Thoracic aorta (tissue), 2 donors: ENCODE measurements around the gene UBE2R2. TPM values are rescaled to one million over a fixed set of nuclear protein-coding genes. Genes with fewer than 3 reads are reported as not detected.

ENCODE experiments used
- ATAC-seq: fragments of 150-250 bp; one replicate; pipeline ENCODE4 v1.8.0; 2017; ENCODE audit warnings: low read depth; ENCODE audit not compliant: insufficient number of reproducible peaks, low FRiP score
- DNase-seq: peaks from one replicate; pipeline ENCODE4 v3.0.0-alpha.2; 2020; ENCODE audit warnings: low spot score
- H3K27ac ChIP-seq, 2 donors: fragments of 200-600 bp; sonication (generic); 1 replicate in 1 of 2; 2 replicates in 1 of 2; pipeline ENCODE4 v1.5.1; 2016; ENCODE audit warnings: mild to moderate bottlenecking in 2 of 2, moderate library complexity in 2 of 2
- H3K27me3 ChIP-seq: fragments of 200-600 bp; sonication (generic); replicated peaks from 2 replicates; pipeline ENCODE4 v1.6.0; 2016; ENCODE audit warnings: mild to moderate bottlenecking; ENCODE audit not compliant: insufficient read depth
- H3K36me3 ChIP-seq: fragments of 200-600 bp; sonication (generic); one replicate; pipeline ENCODE4 v1.5.1; 2016
- H3K4me1 ChIP-seq, 2 donors: fragments of 200-600 bp; sonication (generic); 1 replicate in 1 of 2; 2 replicates in 1 of 2; pipeline versions ENCODE4 v1.5.1 to v1.6.0; 2016; ENCODE audit warnings: low read depth in 2 of 2, mild to moderate bottlenecking in 1 of 2; ENCODE audit not compliant: control insufficient read depth in 1 of 2
- H3K4me3 ChIP-seq: fragments of 200-600 bp; sonication (generic); 2 replicates; pipeline ENCODE4 v1.5.1; 2016; ENCODE audit warnings: mild to moderate bottlenecking
- H3K9me3 ChIP-seq: fragments of 200-600 bp; sonication (generic); 2 replicates; pipeline ENCODE4 v1.5.1; 2016
- CTCF ChIP-seq: fragments of 200-600 bp; sonication (generic); IDR thresholded peaks from one replicate; pipeline ENCODE4 v1.5.1; 2019; ENCODE audit warnings: antibody characterized with exemption
- total RNA-seq, 2 donors: library from RNA; depleted of rRNA; stranded (reverse); fragments of >200 nt; gene quantifications; one replicate each; pipeline versions ENCODE4 v1.1.0 to v1.2.3, GENCODE V29; 2016

The UBE2R2 gene
- total RNA-seq, 2 donors from 2014 or later, result 21.3 to 32.5 TPM

DNA sequence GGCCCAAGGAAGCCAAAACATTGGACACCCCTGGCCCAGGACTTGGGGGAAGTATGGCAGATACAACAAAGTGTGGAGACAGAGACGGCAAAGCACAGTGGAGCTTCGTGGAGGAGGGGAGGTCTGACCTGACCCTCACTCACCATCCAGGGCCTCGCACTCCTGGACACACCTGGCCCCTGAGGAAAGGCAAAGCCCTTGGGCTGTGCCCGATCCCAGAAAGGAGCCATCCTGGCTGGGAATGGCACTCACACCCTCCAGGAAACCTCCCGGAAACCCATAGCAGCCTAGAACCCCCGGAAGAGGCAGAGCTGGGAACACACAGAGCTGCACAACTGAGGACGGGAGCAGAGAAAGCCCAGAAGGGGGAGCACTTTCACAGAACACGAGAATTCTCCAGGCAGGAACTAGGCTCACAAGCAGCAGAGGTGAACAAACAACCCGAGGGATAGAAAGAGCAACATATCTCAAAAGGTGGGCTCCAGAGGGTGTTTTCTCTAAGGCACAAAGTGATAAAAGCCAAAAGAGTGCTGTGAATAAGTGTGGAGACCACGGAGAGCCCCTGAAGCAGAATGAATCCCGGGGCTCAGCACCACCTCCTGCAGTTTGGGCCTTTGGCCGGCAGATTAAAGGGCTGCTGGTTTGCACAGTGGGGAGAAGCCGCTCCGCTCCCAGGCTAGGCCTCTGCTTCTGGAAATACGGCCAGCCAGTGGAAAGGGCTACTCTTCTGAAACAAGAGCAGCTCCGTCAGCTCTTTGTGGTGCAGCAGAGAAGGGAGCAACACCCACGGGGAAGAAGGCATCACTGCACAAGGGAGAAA is 108.2 kb downstream of the UBE2R2 start:
- Histone ChIP-seq H3K4me3 (no peak overlapping the region), H3K4me1 (peaks cover 0 to 25% of the 10 kb centered on the region in 2 donors), H3K36me3 (peaks cover 53% of the 10 kb centered on the region)

GRCh38 chr9:33926746-33927485 is 110.0 kb downstream of the UBE2R2 start:
- peaks cover 51% of the 10 kb centered on the region for H3K36me3 ChIP-seq
- no peak for ATAC-seq
- H3K9me3 ChIP-seq, result no peaks in the 10 kb centered on the region
- H3K4me3 ChIP-seq, result no peak overlapping the region
- no peaks in the 10 kb centered on the region for H3K27me3 ChIP-seq
- no peak for DNase-seq
- peaks cover 0 to 25% of the 10 kb centered on the region in 2 donors for H3K4me1 ChIP-seq
- no peak overlapping the region for H3K27ac ChIP-seq
- TF ChIP-seq CTCF, result no peak

More for the DNA sequence above, 108.2 kb downstream of the UBE2R2 start:
- ATAC-seq (no peak), DNase-seq (no peak)
- H3K9me3 ChIP-seq, result no peaks in the 10 kb centered on the region
- H3K27me3 ChIP-seq, result no peaks in the 10 kb centered on the region
- peak overlapping the region; percentile 35 to 39 for H3K27ac ChIP-seq
- TF ChIP-seq CTCF, result peak; percentile 51

DNA sequence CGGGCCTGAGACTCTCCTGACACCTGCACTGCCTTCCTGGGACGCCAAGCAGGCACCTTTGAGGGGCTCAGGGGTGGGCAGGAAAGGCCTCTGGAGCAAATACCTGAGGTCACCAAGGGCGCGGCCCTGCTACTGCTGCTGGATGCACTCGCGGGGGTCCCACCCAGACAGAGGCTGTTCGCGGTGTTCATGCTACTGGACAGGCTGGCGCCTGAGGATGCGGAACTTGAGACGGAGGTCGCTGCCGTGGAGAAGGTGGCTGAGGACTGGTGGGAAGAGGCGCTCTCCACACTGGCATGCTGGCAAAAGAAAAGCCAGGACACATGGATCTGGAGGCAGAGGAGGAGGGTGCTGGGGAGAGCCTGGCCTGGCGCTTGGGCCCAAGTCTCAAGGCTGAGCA is 110.7 kb downstream of the UBE2R2 start:
- Histone ChIP-seq H3K4me3 (no peak overlapping the region), H3K36me3 (peaks cover 51% of the 10 kb centered on the region), H3K4me1 (peaks cover 0 to 25% of the 10 kb centered on the region in 2 donors), H3K27me3 (no peaks in the 10 kb centered on the region), H3K27ac (no peak overlapping the region), H3K9me3 (no peaks in the 10 kb centered on the region)
- no peak for TF ChIP-seq CTCF
- DNase-seq (no peak), ATAC-seq (no peak)

- ATAC-seq, result no peak
These were observed 114.4 kb downstream of the UBE2R2 start for GRCh38 chr9:33931326-33931725.

More at GRCh38 chr9:33931326-33931725, 114.4 kb downstream of the UBE2R2 start:
- no peaks in the 10 kb centered on the region for H3K9me3 ChIP-seq
- no peak for DNase-seq
- H3K4me1 ChIP-seq, result no peaks in the 10 kb centered on the region
- no peak overlapping the region for H3K27ac ChIP-seq
- H3K27me3 ChIP-seq, result no peaks in the 10 kb centered on the region
- peaks cover 63% of the 10 kb centered on the region for H3K36me3 ChIP-seq
- TF ChIP-seq CTCF, result no peak
- H3K4me3 ChIP-seq, result no peak overlapping the region
